Breast epithelium (tissue), 3 donors: ENCODE data around the gene TLE1.

Experiments
- POLR2A ChIP-seq: fragments of 450-650 bp; IDR thresholded peaks from one replicate; pipeline ENCODE4 v1.6.1; 2016; ENCODE audit warnings: antibody characterized with exemption, mild to moderate bottlenecking, moderate library complexity
- TF ChIP-seq, protein P1 (sequence below), 3 donors: fragments of 450-650 bp; IDR thresholded peaks; one replicate each; pipeline ENCODE4 v1.5.1; 2016 to 2017; ENCODE audit warnings: antibody characterized with exemption in 3 of 3, mild to moderate bottlenecking in 3 of 3, moderate library complexity in 3 of 3

DNA sequence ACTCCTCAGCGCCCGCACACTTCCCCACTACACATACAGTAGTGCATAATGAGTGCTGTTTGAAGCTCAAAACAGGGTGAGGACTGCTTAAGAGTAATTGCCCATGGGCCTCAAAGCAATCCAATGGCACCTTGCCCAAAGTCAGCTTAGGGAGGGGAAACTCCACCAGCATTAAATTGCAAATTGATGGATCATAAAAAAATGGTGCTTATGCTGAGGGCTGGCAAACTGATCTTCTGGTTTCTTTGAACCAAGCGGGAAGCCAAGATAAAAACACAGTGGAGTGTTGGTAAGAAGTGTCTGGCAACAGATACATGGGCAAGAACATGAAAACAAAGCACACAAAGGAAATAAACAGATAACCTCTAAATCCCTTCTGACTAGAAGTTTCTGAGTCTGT is 28.0 kb downstream of the TLE1 start:
- TF ChIP-seq, protein P1, sequence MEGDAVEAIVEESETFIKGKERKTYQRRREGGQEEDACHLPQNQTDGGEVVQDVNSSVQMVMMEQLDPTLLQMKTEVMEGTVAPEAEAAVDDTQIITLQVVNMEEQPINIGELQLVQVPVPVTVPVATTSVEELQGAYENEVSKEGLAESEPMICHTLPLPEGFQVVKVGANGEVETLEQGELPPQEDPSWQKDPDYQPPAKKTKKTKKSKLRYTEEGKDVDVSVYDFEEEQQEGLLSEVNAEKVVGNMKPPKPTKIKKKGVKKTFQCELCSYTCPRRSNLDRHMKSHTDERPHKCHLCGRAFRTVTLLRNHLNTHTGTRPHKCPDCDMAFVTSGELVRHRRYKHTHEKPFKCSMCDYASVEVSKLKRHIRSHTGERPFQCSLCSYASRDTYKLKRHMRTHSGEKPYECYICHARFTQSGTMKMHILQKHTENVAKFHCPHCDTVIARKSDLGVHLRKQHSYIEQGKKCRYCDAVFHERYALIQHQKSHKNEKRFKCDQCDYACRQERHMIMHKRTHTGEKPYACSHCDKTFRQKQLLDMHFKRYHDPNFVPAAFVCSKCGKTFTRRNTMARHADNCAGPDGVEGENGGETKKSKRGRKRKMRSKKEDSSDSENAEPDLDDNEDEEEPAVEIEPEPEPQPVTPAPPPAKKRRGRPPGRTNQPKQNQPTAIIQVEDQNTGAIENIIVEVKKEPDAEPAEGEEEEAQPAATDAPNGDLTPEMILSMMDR (IDR thresholded peaks at IDR 0.05) = no peak
- TF ChIP-seq POLR2A = no peak
